ENCODE results near the gene NUDT22.

The NUDT22 gene

DNA sequence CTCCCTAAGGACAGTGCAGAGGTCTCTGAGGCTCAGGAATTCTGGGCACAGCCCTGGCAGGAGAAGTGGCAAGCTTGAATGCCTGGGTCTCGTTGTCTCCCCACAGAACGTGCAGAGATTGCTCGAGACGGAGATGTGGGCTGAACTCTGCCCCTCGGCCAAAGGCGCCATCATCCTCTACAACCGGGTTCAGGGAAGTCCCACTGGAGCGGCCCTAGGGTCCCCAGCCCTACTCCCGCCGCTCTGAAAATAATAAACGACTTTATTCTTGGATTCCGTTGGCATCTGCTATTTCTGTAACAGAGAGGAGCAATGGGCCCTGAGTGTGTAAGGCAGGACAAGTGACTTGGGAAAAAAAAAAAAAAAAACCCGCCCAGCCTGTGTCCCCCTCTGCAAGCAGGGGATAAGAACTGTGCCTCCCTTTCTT lies 3.7 kb downstream of the NUDT22 start:
- no peak for DNase-seq

DNA sequence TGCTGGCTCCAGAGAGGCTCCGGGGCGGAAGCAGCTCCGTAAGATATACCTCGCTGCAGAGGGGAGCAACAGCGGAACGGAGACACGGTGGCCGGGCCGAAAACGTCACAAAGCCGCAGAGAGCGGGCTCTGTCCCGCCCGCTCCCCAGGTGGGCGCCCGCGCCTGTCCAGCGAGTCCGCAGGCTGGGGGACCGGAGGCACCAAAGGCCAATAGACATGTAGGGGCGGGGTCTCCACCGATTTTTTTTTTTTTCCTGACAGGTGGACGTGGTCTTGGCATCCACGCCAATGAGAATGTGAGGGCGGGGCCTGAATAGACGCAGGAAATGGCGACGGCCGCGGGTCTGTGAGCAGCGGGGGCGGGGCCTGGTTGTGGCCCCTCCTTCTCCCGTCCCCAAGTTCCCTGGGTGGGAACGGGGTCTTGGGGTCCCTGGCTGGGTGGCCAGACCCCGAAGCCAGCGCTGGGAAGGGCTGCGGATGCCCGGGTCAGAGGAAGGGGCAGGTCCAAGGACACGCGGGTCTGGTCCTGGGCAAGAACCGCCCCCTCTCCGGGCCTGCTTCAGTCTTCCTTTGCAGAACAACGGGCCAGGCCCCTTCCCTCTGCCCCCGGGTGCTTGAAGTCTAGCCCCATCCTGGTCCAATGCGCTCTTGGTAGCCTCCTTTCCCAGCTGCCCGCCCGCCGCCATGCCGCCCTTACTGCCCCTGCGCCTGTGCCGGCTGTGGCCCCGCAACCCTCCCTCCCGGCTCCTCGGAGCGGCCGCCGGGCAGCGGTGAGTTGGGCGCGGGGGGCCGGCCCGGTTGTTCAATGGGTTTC lies 4.3 kb downstream of the NUDT22 start, which contains the start of gene DNAJC4:
DNAJC4 (plus strand) TSS at position 378 of the 814 bp plus-strand sequence; CDS start at position 685, 307 bp downstream.
- DNase-seq, result peak; percentile 95

DNA sequence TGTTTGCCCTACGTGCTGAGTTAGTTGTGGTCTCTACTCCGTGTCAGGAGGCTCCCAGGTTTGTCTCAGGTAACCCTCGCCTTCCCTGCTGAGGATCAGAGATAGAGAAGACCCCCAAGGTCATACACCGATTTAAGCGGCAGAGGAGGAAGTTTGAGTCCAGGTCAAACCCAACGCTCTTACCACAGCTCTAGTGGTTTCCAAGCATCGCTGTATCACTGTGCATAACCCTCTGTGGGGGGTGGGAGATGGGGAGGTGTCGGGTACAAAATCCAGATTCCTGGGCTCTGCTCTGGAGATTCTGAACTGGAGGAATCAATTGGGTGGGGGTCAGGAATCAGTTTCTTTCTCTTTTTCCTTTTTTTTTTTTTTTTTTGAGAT lies 4.9 kb downstream of the NUDT22 start:
- no peak for DNase-seq

DNA sequence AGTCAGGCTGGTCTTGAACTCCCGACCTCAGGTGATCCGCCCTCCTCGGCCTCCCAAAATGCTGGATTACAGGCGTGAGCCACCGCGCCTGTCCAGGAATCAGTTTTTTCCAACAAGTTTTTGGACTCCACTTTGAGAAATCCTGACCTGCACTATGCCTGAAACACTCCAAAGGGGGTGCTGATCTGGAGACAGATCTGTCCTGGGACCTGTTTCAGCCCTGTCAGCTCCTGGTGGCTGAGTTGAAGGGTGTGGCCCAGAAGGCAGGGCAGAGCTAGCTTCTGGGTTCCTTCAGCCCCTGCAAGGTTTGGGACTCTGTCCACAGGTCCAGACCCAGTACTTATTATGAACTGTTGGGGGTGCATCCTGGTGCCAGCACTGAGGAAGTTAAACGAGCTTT lies 5.5 kb downstream of the NUDT22 start:
- no peak for DNase-seq

- no peak for DNase-seq
Measured at GRCh38 chr11:64232182-64232966, 6.3 kb downstream of the NUDT22 start.

- DNase-seq, result no peak
Measured at GRCh38 chr11:64232967-64233315, 6.9 kb downstream of the NUDT22 start.

DNA sequence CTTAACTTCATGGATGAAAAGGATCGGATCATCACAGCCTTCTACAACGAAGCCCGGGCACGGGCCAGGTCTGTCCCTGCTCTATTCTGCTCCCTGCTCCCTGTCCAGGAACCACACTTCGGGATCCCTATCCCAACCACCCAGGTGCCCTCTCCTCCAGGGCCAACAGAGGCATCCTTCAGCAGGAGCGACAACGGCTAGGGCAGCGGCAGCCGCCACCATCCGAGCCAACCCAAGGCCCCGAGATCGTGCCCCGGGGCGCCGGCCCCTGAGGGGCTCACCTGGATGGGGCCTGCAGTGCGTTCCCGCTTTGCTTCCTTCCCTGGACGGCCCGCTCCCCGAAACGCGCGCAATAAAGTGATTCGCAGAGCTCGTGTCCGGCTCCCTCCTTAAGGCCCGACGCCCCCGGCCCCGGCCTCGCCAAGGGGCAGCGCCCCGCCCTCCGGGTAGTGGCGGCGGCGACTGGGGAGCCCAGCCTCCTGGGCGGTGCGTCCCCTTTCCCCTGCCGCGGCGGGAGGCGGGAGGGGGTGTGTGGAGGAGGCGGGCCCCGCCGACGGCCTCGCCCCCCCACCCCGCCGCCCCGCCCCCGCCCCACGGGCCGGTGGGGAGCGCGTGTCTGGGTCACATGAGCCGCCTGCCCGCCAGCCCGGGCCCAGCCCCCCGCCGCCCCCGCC lies 8.0 kb downstream of the NUDT22 start, which contains the start of gene VEGFB:
VEGFB (plus strand) TSS at position 672 of the 674 bp plus-strand sequence. CDS start 250 bp downstream, outside the sequence.
- peak in 1 of 2 experiments; percentile 54 for DNase-seq

GRCh38 chr11:64234647-64235379 lies 8.7 kb downstream of the NUDT22 start:
- DNase-seq, result peak; percentile 14 to 27

DNA sequence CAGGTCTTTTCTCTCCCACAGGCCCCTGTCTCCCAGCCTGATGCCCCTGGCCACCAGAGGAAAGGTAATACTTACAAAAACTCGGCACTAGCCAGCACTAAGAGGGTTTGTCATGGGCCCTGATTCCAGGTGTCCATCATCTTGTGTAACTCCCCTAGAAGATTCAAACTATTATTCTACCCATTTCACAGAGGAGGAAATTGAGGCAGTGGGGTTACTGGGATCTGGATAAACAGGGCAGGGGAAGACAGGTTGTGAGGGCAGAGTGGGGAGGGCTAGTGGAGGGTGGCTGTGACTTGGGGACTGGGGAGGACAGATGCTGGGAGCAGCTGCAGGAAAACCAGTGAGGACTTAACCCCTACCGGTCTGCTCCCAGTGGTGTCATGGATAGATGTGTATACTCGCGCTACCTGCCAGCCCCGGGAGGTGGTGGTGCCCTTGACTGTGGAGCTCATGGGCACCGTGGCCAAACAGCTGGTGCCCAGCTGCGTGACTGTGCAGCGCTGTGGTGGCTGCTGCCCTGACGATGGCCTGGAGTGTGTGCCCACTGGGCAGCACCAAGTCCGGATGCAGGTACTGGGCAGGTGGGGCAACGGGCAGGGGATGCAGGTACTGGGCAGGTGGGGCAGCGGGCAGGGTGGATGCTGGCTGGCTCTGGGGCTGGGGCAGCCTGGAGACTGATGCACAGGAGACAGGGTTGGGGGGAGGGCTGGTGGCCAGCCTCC lies 9.5 kb downstream of the NUDT22 start:
- no peak for DNase-seq

- DNase-seq, result peak; percentile 92 to 96
Measured at GRCh38 chr11:64237484-64237951, 11.4 kb downstream of the NUDT22 start.

DNA sequence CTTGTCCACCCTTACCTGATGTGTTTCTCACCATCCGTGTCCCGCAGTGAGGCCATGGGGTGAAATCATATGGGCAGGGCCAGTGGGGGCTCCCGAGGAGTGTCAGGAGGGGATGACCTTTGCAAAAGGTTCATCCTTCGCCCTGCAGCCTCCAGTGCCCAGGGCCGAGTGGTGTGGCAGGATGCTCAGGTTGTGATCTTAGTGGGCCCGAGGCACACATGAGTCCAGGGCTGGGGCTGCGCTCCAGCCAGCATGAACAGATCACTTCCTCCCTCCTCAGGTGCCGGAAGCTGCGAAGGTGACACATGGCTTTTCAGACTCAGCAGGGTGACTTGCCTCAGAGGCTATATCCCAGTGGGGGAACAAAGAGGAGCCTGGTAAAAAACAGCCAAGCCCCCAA lies 12.0 kb downstream of the NUDT22 start:
- peak; percentile 52 to 78 for DNase-seq

GRCh38 chr11:64238999-64239398 lies 12.9 kb downstream of the NUDT22 start:
- no peak for DNase-seq

- no peak for DNase-seq
Measured at GRCh38 chr11:64239662-64240434, 13.8 kb downstream of the NUDT22 start.

DNA sequence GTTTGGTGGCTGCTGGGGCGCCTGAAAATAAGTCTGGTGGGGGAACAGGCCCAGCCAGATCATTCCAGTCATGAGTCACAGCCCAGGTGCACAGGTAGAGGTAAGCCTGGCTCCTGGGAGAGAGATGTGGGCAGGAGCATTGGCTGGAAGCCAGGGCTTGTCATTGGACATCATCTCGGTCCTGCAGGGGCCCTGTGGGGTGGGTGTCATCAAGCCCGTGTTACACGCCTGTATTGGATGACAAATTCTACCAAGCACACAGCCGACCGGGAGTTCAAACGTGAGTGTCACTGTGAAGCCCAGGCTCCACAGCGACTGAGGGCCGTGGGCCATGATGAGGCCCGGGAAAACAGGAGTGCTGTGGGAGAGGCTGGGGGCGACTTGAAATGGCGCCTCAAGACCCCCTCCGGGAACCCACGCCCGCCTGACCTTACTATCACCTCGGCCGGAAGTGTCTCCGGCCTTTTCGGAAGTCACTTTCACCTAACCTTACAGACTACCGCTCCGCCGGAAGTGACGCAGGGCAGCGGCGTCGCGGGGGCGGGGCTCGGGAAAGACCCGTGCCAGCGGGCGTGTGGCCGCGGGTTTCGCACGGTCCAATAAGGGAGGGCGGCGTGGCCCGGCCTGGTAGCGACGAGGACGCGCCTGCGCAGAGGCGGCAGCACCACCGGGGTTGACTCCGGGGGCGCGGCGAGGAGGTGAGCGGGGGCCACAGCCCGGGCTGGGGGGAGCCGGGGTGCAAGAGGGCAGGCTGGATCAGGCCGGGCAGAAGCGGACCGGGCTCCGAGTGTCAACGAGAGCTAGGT lies 14.6 kb downstream of the NUDT22 start, which contains the start of gene FKBP2:
FKBP2 (plus strand) TSS at position 661 of the 806 bp plus-strand sequence. CDS start 1,293 bp downstream, outside the sequence.
- DNase-seq, result peak; percentile 95 to 97

DNA sequence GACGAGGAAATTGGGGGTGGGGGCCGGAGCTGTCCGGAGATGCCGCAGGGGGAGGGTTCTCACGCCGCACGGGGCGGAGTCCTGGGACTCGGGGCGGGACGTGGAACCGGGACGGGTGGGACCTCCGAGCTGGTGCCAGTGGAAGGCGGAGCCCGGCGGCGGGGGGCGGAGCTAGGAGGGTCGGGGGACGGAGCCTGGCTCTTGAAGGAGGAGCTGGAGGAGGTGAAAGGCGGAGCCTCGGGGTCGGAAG lies 15.1 kb downstream of the NUDT22 start:
- peak; percentile 94 to 99 for DNase-seq

DNA sequence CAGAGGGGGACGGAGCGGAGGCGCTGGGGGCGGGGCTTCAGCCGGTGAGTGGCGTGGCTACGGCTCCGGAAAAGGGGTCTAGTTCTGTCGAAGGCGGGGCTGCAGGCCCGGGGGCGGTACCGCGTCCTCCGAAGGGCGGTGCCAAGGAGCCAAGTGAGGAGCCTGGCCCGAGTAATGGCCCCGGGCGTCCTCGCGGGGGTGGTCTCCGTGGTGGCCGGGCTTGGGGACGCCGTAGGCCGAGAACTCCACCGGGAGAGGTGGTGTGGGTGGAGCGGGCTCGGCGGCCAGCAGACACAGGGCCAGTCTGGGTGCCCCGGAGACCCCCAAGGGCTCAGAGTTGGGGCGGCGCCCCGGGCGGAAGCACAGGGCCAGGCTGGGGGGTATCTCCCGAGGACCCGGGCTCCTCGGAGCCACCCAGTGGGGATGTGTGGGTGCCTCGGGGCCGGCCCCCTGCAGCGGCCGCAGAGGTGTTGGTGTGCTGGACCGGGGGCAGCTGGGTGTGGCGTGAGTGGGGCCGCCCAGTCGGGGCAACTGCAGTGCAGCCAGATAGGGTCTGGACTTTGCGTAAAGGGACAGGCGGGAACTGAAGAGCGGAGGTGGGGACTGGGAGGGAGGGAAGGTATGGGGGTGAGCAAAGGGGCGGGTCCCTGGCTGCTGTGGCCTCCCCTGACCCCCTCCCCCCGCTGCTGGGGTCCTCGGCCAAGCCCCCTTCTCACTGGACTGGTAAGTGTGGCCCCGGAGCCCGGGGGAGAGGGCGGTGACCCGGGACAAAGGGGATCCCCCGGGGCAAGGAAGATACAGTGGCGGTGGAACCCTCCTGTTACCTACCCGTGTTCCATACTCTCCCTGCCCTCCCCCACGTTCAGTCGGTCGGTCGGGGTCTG lies 15.7 kb downstream of the NUDT22 start:
- DNase-seq, result no peak

DNA sequence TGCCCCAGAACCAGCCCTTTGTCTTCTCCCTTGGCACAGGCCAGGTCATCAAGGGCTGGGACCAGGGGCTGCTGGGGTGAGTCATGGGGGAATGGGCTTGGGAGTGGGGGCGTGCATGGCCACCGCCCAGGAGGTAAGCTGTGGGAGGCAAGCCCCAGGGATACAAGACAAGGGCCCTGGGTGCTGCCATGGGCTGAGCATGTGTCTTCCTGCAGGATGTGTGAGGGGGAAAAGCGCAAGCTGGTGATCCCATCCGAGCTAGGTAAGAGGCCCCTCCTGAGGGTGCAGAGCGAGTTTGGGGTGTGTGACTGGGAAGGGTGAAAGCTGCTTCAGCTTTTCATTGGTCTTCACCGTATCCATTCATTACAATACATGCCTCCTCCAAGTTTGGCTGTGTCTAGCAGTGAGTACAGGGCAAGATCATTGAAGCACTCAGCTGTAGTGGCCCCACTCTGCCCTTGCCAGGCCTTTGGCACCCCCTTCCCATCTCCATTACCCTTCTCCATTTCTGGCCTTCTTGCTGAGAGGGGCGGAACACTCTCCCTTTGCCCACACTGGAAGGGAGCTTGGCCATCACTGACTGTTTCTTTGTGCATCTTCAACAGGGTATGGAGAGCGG lies 17.3 kb downstream of the NUDT22 start:
- DNase-seq, result no peak

DNA sequence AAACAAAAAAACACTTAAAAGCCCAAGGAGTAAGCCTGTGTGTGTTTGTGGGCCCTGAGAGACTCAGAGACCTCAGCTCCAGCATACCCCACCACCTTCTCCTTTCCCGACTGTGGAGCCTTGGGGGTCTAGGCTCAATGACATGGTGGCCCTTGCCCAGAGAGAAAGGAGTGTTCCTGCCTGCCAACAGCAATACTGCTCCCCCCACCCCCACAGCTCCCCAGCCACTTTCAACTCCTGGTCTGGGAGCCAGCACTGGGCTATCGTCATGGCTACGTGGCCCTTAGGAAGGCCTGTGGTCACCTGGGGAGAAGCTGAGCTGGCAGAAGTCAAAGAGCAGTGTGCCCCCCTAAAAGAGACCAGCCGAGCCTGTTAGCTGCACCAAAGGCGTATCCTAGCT lies 18.0 kb downstream of the NUDT22 start:
- no peak for DNase-seq

DNA sequence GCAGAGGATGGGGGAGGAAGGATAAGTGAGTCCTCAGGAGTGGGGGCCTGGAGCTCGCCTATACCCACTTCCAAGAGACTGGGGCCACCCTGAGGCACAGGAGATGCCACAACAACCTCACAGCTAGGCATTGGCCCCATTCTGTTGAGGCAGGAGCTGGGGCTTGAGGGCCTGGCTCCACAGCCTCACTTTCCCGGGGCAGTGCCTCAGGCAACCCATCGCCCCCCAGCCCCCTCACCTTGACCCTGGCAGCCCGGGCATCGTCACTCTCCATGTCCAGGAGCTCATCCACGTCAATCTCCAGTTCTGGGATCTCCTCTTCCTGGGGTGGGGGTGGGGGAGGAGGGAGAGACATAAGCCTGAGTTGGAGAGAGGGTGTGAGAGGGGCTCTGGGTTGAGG lies 18.9 kb downstream of the NUDT22 start:
- DNase-seq, result no peak
